Ascending aorta (tissue), 2 donors: ENCODE results near the gene C1orf174. TPM values are rescaled to one million over a fixed set of nuclear protein-coding genes. Genes with fewer than 3 reads are reported as not detected.
A peak's percentile ranks its signal among the peaks of the same experiment; 100 is the strongest.

Experiments
- DNase-seq, 2 donors: peaks; one replicate each; pipeline ENCODE4 v3.0.0-alpha.2; 2019; ENCODE audit warnings: low spot score in 2 of 2
- H3K27ac ChIP-seq, 2 donors: fragments of 200-600 bp; sonication (generic); one replicate each; pipeline ENCODE4 v1.5.1; 2016 to 2017; ENCODE audit warnings: mild to moderate bottlenecking in 1 of 2
- H3K27me3 ChIP-seq: fragments of 200-600 bp; sonication (generic); one replicate; pipeline ENCODE4 v1.5.1; 2017
- H3K36me3 ChIP-seq, 2 donors: fragments of 200-600 bp; sonication (generic); one replicate each; pipeline ENCODE4 v1.5.1; 2016
- H3K4me1 ChIP-seq, 2 donors: fragments of 200-600 bp; sonication (generic); one replicate each; pipeline ENCODE4 v1.5.1; 2016 to 2017; ENCODE audit warnings: mild to moderate bottlenecking in 1 of 2
- H3K4me3 ChIP-seq, 2 donors: fragments of 200-600 bp; sonication (generic); one replicate each; pipeline ENCODE4 v1.5.1; 2016 to 2017; ENCODE audit warnings: mild to moderate bottlenecking in 1 of 2
- H3K9me3 ChIP-seq, 2 donors: fragments of 200-600 bp; sonication (generic); one replicate each; pipeline ENCODE4 v1.5.1; 2016
- CTCF ChIP-seq, 3 experiments: fragments of 200-600 bp in 2 of 3; fragments of 450-650 bp in 1 of 3; sonication (generic) in 2 of 3; IDR thresholded peaks; one replicate each; pipeline ENCODE4 v1.5.1; 2016 to 2019; ENCODE audit warnings: antibody characterized with exemption in 3 of 3, mild to moderate bottlenecking in 1 of 3, moderate library complexity in 1 of 3
- intact Hi-C: fragments of 100-400 bp; cut with DNase I; formaldehyde crosslinking; loops from one replicate; pipeline ENCODE4 v1.15.1; 2023
- total RNA-seq: library from RNA; depleted of rRNA; stranded (reverse); fragments of >200 nt; gene quantifications from one replicate; pipeline ENCODE4 v1.1.0, GENCODE V29; 2016

C1orf174 gene
- total RNA-seq, 1 donor from 2014 or later: 14.9 TPM

GRCh38 chr1:3856923-3857790 lies 42.9 kb downstream of the C1orf174 start, which contains the start of the genes CEP104 and DFFB:
Gene CEP104, minus strand, starts transcription at chr1:3857211. Its CDS starts 4,804 bp downstream, at chr1:3852407.
Gene DFFB, plus strand, starts transcription at chr1:3857476. Its CDS starts 128 bp downstream, at chr1:3857604.
- peaks cover 6 to 15% of the 10 kb centered on the region in 2 donors for H3K4me1 ChIP-seq
- intact Hi-C loops: loop anchor here (2.0 to 5.0 kb wide), 2 partner anchors 44 to 60 kb away; partner anchors contain the start of genes C1orf174 and LRRC47
- H3K36me3 ChIP-seq: peaks cover 0 to under 1% of the 10 kb centered on the region in 2 donors
- peak within 1 kb of the TSS; percentile 79 to 80 for H3K27ac ChIP-seq
- DNase-seq: peak; percentile 76 to 92
- peak in 1 of 3 experiments; percentile 7 for TF ChIP-seq CTCF (IDR thresholded peaks at IDR 0.05)
- H3K4me3 ChIP-seq: peak within 1 kb of the TSS; percentile 94 to 98
- no peaks in the 10 kb centered on the region for H3K27me3 ChIP-seq
- H3K9me3 ChIP-seq: no peaks in the 10 kb centered on the region

- TF ChIP-seq CTCF (IDR thresholded peaks at IDR 0.05): no peak
- H3K36me3 ChIP-seq: peaks cover 12 to 26% of the 10 kb centered on the region in 2 donors
- intact Hi-C loops: no loop called here
- no peaks in the 10 kb centered on the region for H3K27me3 ChIP-seq
- DNase-seq: no peak
- no peak overlapping the region for H3K4me3 ChIP-seq
- no peaks in the 10 kb centered on the region for H3K9me3 ChIP-seq
- peaks cover 6 to 10% of the 10 kb centered on the region in 2 donors for H3K4me1 ChIP-seq
- H3K27ac ChIP-seq: no peak overlapping the region
These were observed 47.2 kb downstream of the C1orf174 start for GRCh38 chr1:3852711-3853485.

- no peaks in the 10 kb centered on the region for H3K27me3 ChIP-seq
- no peak for DNase-seq
- H3K4me3 ChIP-seq: no peak overlapping the region
- no peak for TF ChIP-seq CTCF (IDR thresholded peaks at IDR 0.05)
- H3K4me1 ChIP-seq: peaks cover 4 to 10% of the 10 kb centered on the region in 2 donors
- H3K27ac ChIP-seq: no peak overlapping the region
- H3K9me3 ChIP-seq: no peaks in the 10 kb centered on the region
- peaks cover 15 to 34% of the 10 kb centered on the region in 2 donors for H3K36me3 ChIP-seq
- intact Hi-C loops: no loop called here
These were observed 48.0 kb downstream of the C1orf174 start for GRCh38 chr1:3852091-3852490.

- no peaks in the 10 kb centered on the region for H3K9me3 ChIP-seq
- H3K27ac ChIP-seq: no peak overlapping the region
- intact Hi-C loops: no loop called here
- H3K36me3 ChIP-seq: peaks cover 20 to 39% of the 10 kb centered on the region in 2 donors
- H3K4me1 ChIP-seq: peaks cover 4 to 10% of the 10 kb centered on the region in 2 donors
- no peaks in the 10 kb centered on the region for H3K27me3 ChIP-seq
- no peak for DNase-seq
- no peak for TF ChIP-seq CTCF (IDR thresholded peaks at IDR 0.05)
- no peak overlapping the region for H3K4me3 ChIP-seq
These were observed 48.8 kb downstream of the C1orf174 start for GRCh38 chr1:3851292-3851691.

GRCh38 chr1:3850857-3851256 lies 49.2 kb downstream of the C1orf174 start:
- DNase-seq: no peak
- no peaks in the 10 kb centered on the region for H3K9me3 ChIP-seq
- no peak for TF ChIP-seq CTCF (IDR thresholded peaks at IDR 0.05)
- H3K27ac ChIP-seq: no peak overlapping the region
- intact Hi-C loops: no loop called here
- no peak overlapping the region for H3K4me3 ChIP-seq
- H3K4me1 ChIP-seq: peaks cover 2 to 5% of the 10 kb centered on the region in 2 donors
- no peaks in the 10 kb centered on the region for H3K27me3 ChIP-seq
- peaks cover 20 to 43% of the 10 kb centered on the region in 2 donors for H3K36me3 ChIP-seq
